HepG2 (cell line): ENCODE data around the gene GRHPR. TPM values are rescaled to one million over a fixed set of nuclear protein-coding genes. Genes with fewer than 3 reads are reported as not detected.

Source experiments
- ATAC-seq: fragments of 200-7000 bp; cut with Tn5 transposase; 3 replicates; pipeline ENCODE4 v1.9.1; 2020; ENCODE audit warnings: mild to moderate bottlenecking, moderate library complexity
- BruUV-seq: library from RNA; stranded (reverse); fragments of 400-500 nt; replicated peaks from 2 replicates; lab custom pipeline; 2021; lab: Mats Ljungman, UMichigan
- CTCF ChIA-PET: fragments of 300-600 bp; formaldehyde crosslinking; extraction: SDS; loops from one replicate; lab custom pipeline; 2021; ENCODE audit warnings: low total read pairs, inconsistent platforms, low intra/inter-chr PET ratio; lab: Yijun Ruan, JAX
- POLR2A ChIA-PET: fragments of 350-600 bp; sonication (Branson Sonifier 250); formaldehyde crosslinking; loops from one replicate; lab custom pipeline; 2020; ENCODE audit warnings: antibody characterized with exemption, inconsistent platforms; lab: Yijun Ruan, JAX
- DNase-seq: peaks from one replicate; pipeline ENCODE4 v3.0.0-alpha.2; 2015; ENCODE audit warnings: low spot score
- FAIRE-seq: peaks from 3 replicates; lab custom pipeline; 2011; peaks lifted over from hg19 to GRCh38; lab: Jason Lieb, UNC
- H2AFZ ChIP-seq: one replicate; pipeline ENCODE4 v1.6.1; 2011; ENCODE audit warnings: low read length, inconsistent platforms
- H3K27ac ChIP-seq: fragments of 300-600 bp; 3 replicates; pipeline ENCODE4 v1.8.0; 2011; ENCODE audit warnings: mixed run types, mild to moderate bottlenecking, mixed read lengths, low read length, inconsistent platforms; ENCODE audit not compliant: insufficient read depth; ENCODE audit errors: extremely low read length
- H3K27me3 ChIP-seq, 2 experiments: fragments of 200-600 bp in 1 of 2; 2 replicates in 1 of 2; 3 replicates in 1 of 2; pipeline versions ENCODE4 v1.6.0 to v1.8.0; 2011; ENCODE audit warnings: low read length in 2 of 2, mild to moderate bottlenecking in 2 of 2, moderate library complexity in 2 of 2, inconsistent platforms in 1 of 2; ENCODE audit not compliant: insufficient read depth in 2 of 2, control insufficient read depth in 1 of 2
- H3K36me3 ChIP-seq, 2 experiments: fragments of 200-600 bp in 1 of 2; replicated peaks in 1 of 2; 2 replicates in 1 of 2; 3 replicates in 1 of 2; pipeline versions ENCODE4 v1.5.1 to v1.8.0; 2011; ENCODE audit warnings: low read length in 2 of 2, inconsistent platforms in 1 of 2; ENCODE audit not compliant: insufficient read depth in 2 of 2, control insufficient read depth in 1 of 2
- H3K4me1 ChIP-seq: 2 replicates; pipeline ENCODE4 v1.5.1; 2012; ENCODE audit warnings: low read length, inconsistent platforms; ENCODE audit not compliant: insufficient read depth
- H3K4me2 ChIP-seq: 2 replicates; pipeline ENCODE4 v1.6.0; 2011; ENCODE audit warnings: low read depth, low read length, inconsistent platforms
- H3K4me3 ChIP-seq, 3 experiments: fragments of 200-600 bp in 1 of 3; sonication (generic), shearing (Covaris generic) in 1 of 3; replicated peaks in 1 of 3; 2 replicates each; pipeline ENCODE4 v1.5.1; 2011 to 2016; ENCODE audit warnings: low read length in 3 of 3, inconsistent platforms in 2 of 3, low read depth in 2 of 3, mild to moderate bottlenecking in 2 of 3, control low read depth in 1 of 3, mixed read lengths in 1 of 3; ENCODE audit not compliant: insufficient read depth in 1 of 3
- H3K79me2 ChIP-seq: one replicate; pipeline ENCODE4 v1.6.1; 2011; ENCODE audit warnings: low read length, inconsistent platforms; ENCODE audit not compliant: insufficient read depth
- H3K9ac ChIP-seq: 2 replicates; pipeline ENCODE4 v1.6.0; 2011; ENCODE audit warnings: mild to moderate bottlenecking, low read depth, low read length, inconsistent platforms; ENCODE audit not compliant: insufficient read depth
- H3K9me3 ChIP-seq: 2 replicates; pipeline ENCODE4 v1.5.1; 2012; ENCODE audit warnings: mild to moderate bottlenecking, low read length
- H4K20me1 ChIP-seq: 2 replicates; pipeline ENCODE4 v1.6.0; 2011; ENCODE audit warnings: inconsistent platforms, mild to moderate bottlenecking, low read length, moderate library complexity; ENCODE audit not compliant: insufficient read depth
- CBX1 ChIP-seq: IDR thresholded peaks from one replicate; pipeline ENCODE4 v1.6.1; 2016; ENCODE audit warnings: antibody characterized with exemption, low read depth
- CREBL2 ChIP-seq: sonication (generic); formaldehyde crosslinking; IDR thresholded peaks from 2 replicates; pipeline ENCODE4 v1.8.1; 2023; ENCODE audit warnings: missing genetic modification reagents, mild to moderate bottlenecking, borderline replicate concordance
- DPF2 ChIP-seq: sonication (generic); formaldehyde crosslinking; IDR thresholded peaks from 2 replicates; pipeline ENCODE4 v1.4.0; 2020; ENCODE audit warnings: mild to moderate bottlenecking, low read depth, missing genetic modification reagents, borderline replicate concordance
- GTF2F1 ChIP-seq: fragments of 150-350 bp; IDR thresholded peaks from 2 replicates; pipeline ENCODE4 v1.6.1; 2014; ENCODE audit warnings: low read length
- NFYC ChIP-seq: IDR thresholded peaks from 2 replicates; pipeline ENCODE4 v1.6.1; 2016; ENCODE audit warnings: missing genetic modification reagents, missing compliant biosample characterization
- NPAS2 ChIP-seq: sonication (generic); formaldehyde crosslinking; IDR thresholded peaks from 2 replicates; pipeline ENCODE4 v1.8.0; 2022; ENCODE audit warnings: mild to moderate bottlenecking, missing genetic modification reagents, borderline replicate concordance
- RFX1 ChIP-seq: fragments of 450-650 bp; IDR thresholded peaks from 2 replicates; pipeline ENCODE4 v1.6.1; 2017
- SKIL ChIP-seq: sonication (generic); formaldehyde crosslinking; IDR thresholded peaks from 2 replicates; pipeline ENCODE4 v1.8.0; 2022; ENCODE audit warnings: missing genetic modification reagents, mild to moderate bottlenecking, moderate library complexity, borderline replicate concordance
- SMC3 ChIP-seq: IDR thresholded peaks from 2 replicates; pipeline ENCODE4 v1.6.1; 2011; ENCODE audit warnings: low read length, improper control_type of control experiment
- XBP1 ChIP-seq: sonication (generic); formaldehyde crosslinking; IDR thresholded peaks from 2 replicates; pipeline ENCODE4 v1.5.0; 2020; ENCODE audit warnings: missing genetic modification reagents
- ZBTB34 ChIP-seq: sonication (generic); formaldehyde crosslinking; IDR thresholded peaks from 2 replicates; pipeline ENCODE4 v1.8.0; 2022; ENCODE audit warnings: mild to moderate bottlenecking, missing genetic modification reagents
- ZFP1 ChIP-seq: IDR thresholded peaks from 2 replicates; pipeline ENCODE4 v1.6.1; 2016
- ZHX2 ChIP-seq, 2 experiments: sonication (generic) in 1 of 2; formaldehyde crosslinking in 1 of 2; IDR thresholded peaks; 2 replicates each; pipeline versions ENCODE4 v1.6.1 to v1.9.0; 2014 to 2022; ENCODE audit warnings: antibody characterized with exemption in 1 of 2, borderline replicate concordance in 1 of 2, inconsistent platforms in 1 of 2, low read depth in 1 of 2, missing genetic modification reagents in 1 of 2
- ZNF33B ChIP-seq: sonication (generic); formaldehyde crosslinking; IDR thresholded peaks from 2 replicates; pipeline ENCODE4 v1.5.1; 2020; ENCODE audit warnings: mild to moderate bottlenecking, missing genetic modification reagents
- ZNF354B ChIP-seq: sonication (generic); formaldehyde crosslinking; IDR thresholded peaks from 2 replicates; pipeline ENCODE4 v1.8.0; 2022; ENCODE audit warnings: mild to moderate bottlenecking, missing genetic modification reagents
- ZNF557 ChIP-seq: sonication (generic); formaldehyde crosslinking; IDR thresholded peaks from 2 replicates; pipeline ENCODE4 v1.4.0; 2020; ENCODE audit warnings: missing genetic modification reagents
- WGBS: methylation state at CpG from one replicate; pipeline ENCODE4 v1.1.6; 2017; ENCODE audit warnings: low lambda C conversion rate; 5-methylcytosine and 5-hydroxymethylcytosine counted together
- in situ Hi-C: cut with HindIII; loops from 2 replicates; pipeline ENCODE4 v1.10.0; 2017; ENCODE audit warnings: low pct_unique_long_range_greater_than_20kb; ENCODE audit not compliant: extremely low pct_ligation_motif_present
- intact Hi-C: fragments of 100-400 bp; cut with micrococcal nuclease; formaldehyde crosslinking; loops from one replicate; pipeline ENCODE4 v1.10.0; 2022; ENCODE audit not compliant: unreplicated experiment
- polyA plus RNA-seq, 8 experiments: library from polyadenylated mRNA; depleted of rRNA in 3 of 8; stranded (reverse) in 7 of 8; unstranded in 1 of 8; fragments of >200 nt; fragmentation: Illumina TruSeq in 4 of 8; extraction: Trizol in 4 of 8; gene quantifications; 2 replicates each; pipeline versions ENCODE4 v1.2.1 to v1.2.3, GENCODE V29; 2011 to 2016; ENCODE audit warnings: low read depth in 4 of 8, missing spikeins in 1 of 8, mixed read lengths in 1 of 8; ENCODE audit not compliant: insufficient read depth in 1 of 8
- total RNA-seq, 5 experiments: library from RNA; depleted of rRNA; stranded (reverse); fragments of >200 nt; fragmentation: Illumina TruSeq; extraction: Trizol; gene quantifications; 2 replicates each; pipeline ENCODE4 v1.2.3, GENCODE V29; 2016; ENCODE audit warnings: low read depth in 1 of 5

The GRHPR gene
- total and polyA plus RNA-seq, 2 of the 13 experiments (the other 11 are each of a cell fraction or from before 2014, with no cell fraction given) = 113 to 115 TPM

- CTCF ChIA-PET = interaction anchor here (1.0 to 1.6 kb wide), 2 partner anchors 13 to 414 kb away, joined by 3 to 5 read pairs; partner anchors contain the start of gene GRHPR
- Histone ChIP-seq H3K4me3 (peak overlapping the region in 1 of 3 experiments; percentile 65; a peak in 1 of 6 replicates), H4K20me1 (no peaks in the 10 kb centered on the region), H3K27me3 (no peaks in the 10 kb centered on the region), H3K9ac (no peak overlapping the region), H3K27ac (no peak overlapping the region), H3K9me3 (no peaks in the 10 kb centered on the region), H3K36me3 (no peaks in the 10 kb centered on the region), H3K79me2 (no peaks in the 10 kb centered on the region), H2AFZ (no peak overlapping the region), H3K4me1 (peaks cover 53% of the 10 kb centered on the region), H3K4me2 (peak overlapping the region; percentile 84)
- FAIRE-seq (no peak), DNase-seq (no peak), ATAC-seq (no peak)
- POLR2A ChIA-PET = interaction anchor here (1.4 to 2.2 kb wide), 2 partner anchors 12 to 55 kb away, joined by 8 to 18 read pairs; partner anchors contain the start of genes GRHPR and ZBTB5
- no TSS peak for BruUV-seq
- WGBS = 39% methylated on average over 9 of the region's 9 CpGs
- intact Hi-C loops = loop anchor here (5.0 kb wide), 1 partner anchor 413 kb away; no protein-coding TSS in a partner anchor
- in situ Hi-C loops = no loop called here
- TF ChIP-seq ZBTB34 (CRISPR knock-in tag) (no peak), ZNF33B (CRISPR knock-in tag) (no peak), ZNF557 (CRISPR knock-in tag) (no peak), ZNF354B (no peak), SKIL (no peak), SMC3 (no peak), GTF2F1 (no peak), NFYC (no peak), CBX1 (no peak), DPF2 (CRISPR knock-in tag) (no peak), XBP1 (CRISPR knock-in tag) (no peak), NPAS2 (no peak), ZHX2 (IDR thresholded peaks at IDR 0.05; ENCODE audit: low read depth) (no peak), ZHX2 (CRISPR knock-in tag; IDR thresholded peaks at IDR 0.05; ENCODE audit: borderline replicate concordance) (no peak), CREBL2 (CRISPR knock-in tag) (no peak), ZFP1 (no peak), RFX1 (no peak)
Measured at GRCh38 chr9:37410354-37410861, 12.1 kb upstream of the GRHPR start.
